BE2C (cell line): ENCODE measurements around the gene NEO1.

Source experiments
- DNase-seq: peaks from one replicate; pipeline ENCODE4 v3.0.0-alpha.2; 2020
- H3K27me3 ChIP-seq: fragments of 250-450 bp; sonication (Bioruptor Pico); 2 replicates; pipeline ENCODE4 v1.5.1; 2020; ENCODE audit warnings: mild to moderate bottlenecking
- H3K36me3 ChIP-seq: fragments of 250-450 bp; sonication (Bioruptor Pico); 2 replicates; pipeline ENCODE4 v1.5.1; 2020; ENCODE audit warnings: mild to moderate bottlenecking
- H3K4me1 ChIP-seq: fragments of 250-450 bp; sonication (Bioruptor Pico); 2 replicates; pipeline ENCODE4 v1.5.1; 2020
- H3K4me3 ChIP-seq: 2 replicates; pipeline ENCODE4 v1.5.1; 2011; ENCODE audit warnings: low read depth, low read length
- H3K9me3 ChIP-seq: fragments of 250-450 bp; sonication (Bioruptor Pico); 2 replicates; pipeline ENCODE4 v1.5.1; 2020
- CTCF ChIP-seq: IDR thresholded peaks from 2 replicates; pipeline ENCODE4 v1.5.1; 2012; ENCODE audit warnings: mild to moderate bottlenecking, low read depth, low read length

The NEO1 gene

GRCh38 chr15:73009066-73010056, 42.9 kb upstream of the NEO1 start:
- H3K4me1 ChIP-seq = no peaks in the 10 kb centered on the region
- TF ChIP-seq CTCF = no peak
- no peak overlapping the region for H3K4me3 ChIP-seq
- no peaks in the 10 kb centered on the region for H3K9me3 ChIP-seq
- no peaks in the 10 kb centered on the region; the same call in 1 of the 2 replicates for H3K27me3 ChIP-seq
- H3K36me3 ChIP-seq = no peaks in the 10 kb centered on the region
- DNase-seq = no peak

GRCh38 chr15:73010154-73011152, 41.8 kb upstream of the NEO1 start:
- Histone ChIP-seq H3K4me3 (no peak overlapping the region), H3K36me3 (no peaks in the 10 kb centered on the region), H3K4me1 (no peaks in the 10 kb centered on the region), H3K27me3 (no peaks in the 10 kb centered on the region), H3K9me3 (no peaks in the 10 kb centered on the region)
- TF ChIP-seq CTCF = no peak
- no peak for DNase-seq

- no peak for DNase-seq
- H3K4me3 ChIP-seq = no peak overlapping the region
- H3K4me1 ChIP-seq = no peaks in the 10 kb centered on the region
- TF ChIP-seq CTCF = no peak
- H3K36me3 ChIP-seq = no peaks in the 10 kb centered on the region
- H3K9me3 ChIP-seq = no peaks in the 10 kb centered on the region
- 0 out of 2 replicates have a peak, but pooled peaks cover 2% of the 10 kb centered on the region for H3K27me3 ChIP-seq
These were observed 37.4 kb upstream of the NEO1 start for GRCh38 chr15:73014904-73015303.

- no peak for DNase-seq
- Histone ChIP-seq H3K9me3 (no peaks in the 10 kb centered on the region), H3K36me3 (no peaks in the 10 kb centered on the region), H3K4me3 (no peak overlapping the region), H3K27me3 (0 out of 2 replicates have a peak, but pooled peaks cover 2% of the 10 kb centered on the region), H3K4me1 (no peaks in the 10 kb centered on the region)
- no peak for TF ChIP-seq CTCF
These were observed 36.8 kb upstream of the NEO1 start for GRCh38 chr15:73015493-73015892.

- DNase-seq = no peak
- peaks cover 10% of the 10 kb centered on the region; the same call in 1 of the 2 replicates for H3K27me3 ChIP-seq
- no peaks in the 10 kb centered on the region for H3K36me3 ChIP-seq
- H3K9me3 ChIP-seq = no peaks in the 10 kb centered on the region
- no peaks in the 10 kb centered on the region for H3K4me1 ChIP-seq
- no peak overlapping the region for H3K4me3 ChIP-seq
- TF ChIP-seq CTCF = no peak
These were observed 34.3 kb upstream of the NEO1 start for GRCh38 chr15:73017987-73018386.
